B cell (primary cell): ENCODE results near the gene LRRC75B. TPM values are rescaled to one million over a fixed set of nuclear protein-coding genes. Genes with fewer than 3 reads are reported as not detected.
A peak's percentile ranks its signal among the peaks of the same experiment; 100 is the strongest.

Source experiments
- ATAC-seq: fragments of 200-7000 bp; cut with Tn5 transposase; one replicate; pipeline ENCODE4 v1.10.0; 2021; ENCODE audit warnings: low read depth, mild to moderate bottlenecking, moderate number of reproducible peaks, moderate library complexity
- CTCF ChIA-PET: fragments of 350-600 bp; sonication (Branson Sonifier 250); formaldehyde crosslinking; loops from one replicate; lab custom pipeline; 2021; ENCODE audit warnings: antibody characterized with exemption, inconsistent platforms; lab: Charles Lee
- POLR2A ChIA-PET: fragments of 350-600 bp; sonication (Branson Sonifier 250); formaldehyde crosslinking; loops from one replicate; lab custom pipeline; 2021; ENCODE audit warnings: antibody characterized with exemption; lab: Charles Lee
- DNase-seq: peaks from one replicate; pipeline ENCODE4 v3.0.0; 2013
- H2AFZ ChIP-seq: 2 replicates; pipeline ENCODE4 v1.6.1; 2012; ENCODE audit warnings: mild to moderate bottlenecking, low read depth, low read length; ENCODE audit not compliant: insufficient read depth, poor library complexity, severe bottlenecking
- H3K27ac ChIP-seq, 2 donors: 1 replicate in 1 of 2; 2 replicates in 1 of 2; pipeline ENCODE4 v1.5.1; 2012 to 2013; ENCODE audit warnings: low read length in 2 of 2, mild to moderate bottlenecking in 2 of 2, moderate library complexity in 1 of 2
- H3K27me3 ChIP-seq, 4 experiments: fragments of 200-600 bp in 1 of 4; sonication (generic) in 1 of 4; replicated peaks in 1 of 4; 1 replicate in 2 of 4; 2 replicates in 2 of 4; pipeline versions ENCODE4 v1.6.1 to v1.7.0; 2013 to 2016; ENCODE audit warnings: low read length in 3 of 4, mild to moderate bottlenecking in 2 of 4, mixed read lengths in 1 of 4, moderate library complexity in 1 of 4; ENCODE audit not compliant: insufficient read depth in 4 of 4, control insufficient read depth in 3 of 4; ENCODE audit errors: control extremely low read depth in 1 of 4
- H3K36me3 ChIP-seq, 2 experiments: replicated peaks in 1 of 2; 1 replicate in 1 of 2; 2 replicates in 1 of 2; pipeline versions ENCODE4 v1.6.1 to v1.7.1; 2013; ENCODE audit warnings: low read length in 1 of 2; ENCODE audit not compliant: insufficient read depth in 2 of 2, control insufficient read depth in 1 of 2; ENCODE audit errors: control extremely low read depth in 1 of 2, extremely low read depth in 1 of 2
- H3K4me1 ChIP-seq, 2 donors: fragments of 200-600 bp in 1 of 2; sonication (generic) in 1 of 2; 1 replicate in 1 of 2; 2 replicates in 1 of 2; pipeline versions ENCODE4 v1.5.1 to v1.6.1; 2013 to 2017; ENCODE audit warnings: low read length in 2 of 2; ENCODE audit not compliant: control insufficient read depth in 2 of 2, insufficient read depth in 2 of 2
- H3K4me2 ChIP-seq: replicated peaks from 2 replicates; pipeline ENCODE3; 2012; ENCODE audit warnings: mild to moderate bottlenecking, low read depth, low read length; ENCODE audit not compliant: poor library complexity, severe bottlenecking
- H3K4me3 ChIP-seq, 5 experiments: fragments of 200-600 bp in 1 of 5; sonication (generic) in 1 of 5; 1 replicate in 3 of 5; 2 replicates in 2 of 5; pipeline versions ENCODE4 v1.5.1 to v1.7.0; 2011 to 2016; ENCODE audit warnings: low read length in 4 of 5, mild to moderate bottlenecking in 4 of 5, low read depth in 2 of 5, control low read depth in 1 of 5, moderate library complexity in 1 of 5; ENCODE audit not compliant: insufficient read depth in 1 of 5; ENCODE audit errors: control extremely low read depth in 1 of 5, extremely low read depth in 1 of 5
- H3K79me2 ChIP-seq: fragments of 200-600 bp; sonication (generic); one replicate; pipeline ENCODE4 v1.6.0; 2016; ENCODE audit warnings: low read length; ENCODE audit not compliant: control insufficient read depth, insufficient read depth
- H3K9ac ChIP-seq: fragments of 200-600 bp; sonication (generic); 2 replicates; pipeline ENCODE4 v1.6.1; 2017; ENCODE audit warnings: mild to moderate bottlenecking, low read length, moderate library complexity
- H3K9me3 ChIP-seq, 3 donors: one replicate each; pipeline versions ENCODE4 v1.6.1 to v1.7.1; 2013; ENCODE audit warnings: low read length in 2 of 3; ENCODE audit not compliant: control insufficient read depth in 2 of 3, insufficient read depth in 1 of 3; ENCODE audit errors: control extremely low read depth in 1 of 3
- H4K20me1 ChIP-seq: 2 replicates; pipeline ENCODE4 v1.6.0; 2012; ENCODE audit warnings: mild to moderate bottlenecking, low read length; ENCODE audit not compliant: insufficient read depth, control insufficient read depth, poor library complexity, severe bottlenecking
- H3K27ac Mint-ChIP-seq: one replicate; pipeline ENCODE4 v1.8.0; 2021; ENCODE audit warnings: mixed read lengths
- H3K27me3 Mint-ChIP-seq: one replicate; pipeline ENCODE4 v1.8.0; 2021; ENCODE audit warnings: mixed read lengths
- H3K4me1 Mint-ChIP-seq: one replicate; pipeline ENCODE4 v1.8.0; 2021; ENCODE audit warnings: mixed read lengths
- H3K4me3 Mint-ChIP-seq: one replicate; pipeline ENCODE4 v1.8.0; 2021; ENCODE audit warnings: mixed read lengths
- H3K9me3 Mint-ChIP-seq: one replicate; pipeline ENCODE4 v1.8.0; 2022; ENCODE audit warnings: mixed read lengths; ENCODE audit not compliant: insufficient read depth
- EZH2 ChIP-seq: IDR thresholded peaks from 2 replicates; pipeline ENCODE4 v1.6.1; 2012; ENCODE audit warnings: borderline replicate concordance, low read depth, mild to moderate bottlenecking, moderate library complexity, low read length; ENCODE audit not compliant: insufficient read depth, poor library complexity, severe bottlenecking
- WGBS: methylation state at CpG from one replicate; pipeline ENCODE4 v1.1.5; 2013; ENCODE audit warnings: missing lambda C conversion rate; ENCODE audit not compliant: insufficient coverage; 5-methylcytosine and 5-hydroxymethylcytosine counted together
- intact Hi-C: fragments of 100-400 bp; cut with micrococcal nuclease; formaldehyde crosslinking; loops from one replicate; pipeline ENCODE4 v1.10.0; 2022
- polyA plus RNA-seq: library from polyadenylated mRNA; depleted of rRNA; stranded (reverse); fragments of >200 nt; gene quantifications from 2 replicates; pipeline ENCODE4 v1.2.3, GENCODE V29; 2012
- total RNA-seq, 2 donors: library from RNA; stranded (reverse); fragments of 120-200 nt in 1 of 2; gene quantifications; 1 replicate in 1 of 2; 2 replicates in 1 of 2; pipeline versions ENCODE4 v1.2.3 to v1.2.4, GENCODE V29; 2013 to 2022
- TF ChIP-seq, protein P1 (sequence below): fragments of 200-600 bp; IDR thresholded peaks from one replicate; pipeline ENCODE4 v1.8.0; 2022; ENCODE audit warnings: antibody characterized with exemption, mild to moderate bottlenecking

The LRRC75B gene
- total and polyA plus RNA-seq, 2 donors (not counting 1 experiment from before 2014, with no cell fraction given), result 1.3 to 3.1 TPM

DNA sequence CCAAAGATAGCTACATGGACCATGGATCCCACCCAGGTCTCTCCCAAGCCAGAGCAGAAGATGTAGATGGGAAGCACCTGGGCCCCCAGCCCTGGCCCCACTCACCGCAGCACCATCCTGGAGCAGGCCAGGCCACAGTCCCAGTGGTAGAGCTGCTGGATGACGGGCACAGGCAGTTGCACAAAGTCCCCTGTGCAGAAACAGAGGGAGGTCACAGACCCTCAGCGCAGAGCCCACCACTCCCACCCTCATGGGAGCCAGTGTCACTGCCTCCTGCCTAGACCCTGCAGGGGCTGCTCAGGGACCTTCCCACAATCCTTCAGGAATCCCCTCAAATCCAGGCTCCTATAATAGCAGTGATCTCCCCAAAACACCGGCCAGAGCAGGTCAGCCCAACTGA, 44.1 kb downstream of the LRRC75B start:
- no peak for ATAC-seq
- ChIA-PET CTCF (interaction anchor here (2.6 kb wide), 1 partner anchor 26 kb away, joined by 8 read pairs; no protein-coding TSS in a partner anchor), POLR2A (interaction anchor here (0.6 kb wide), 1 partner anchor 155 kb away, joined by 3 read pairs; no protein-coding TSS in a partner anchor)
- Mint-ChIP-seq H3K4me1 (peaks cover 60% of the 10 kb centered on the region), H3K27me3 (no peaks in the 10 kb centered on the region), H3K27ac (no peak overlapping the region), H3K4me3 (no peak overlapping the region), H3K9me3 (no peaks in the 10 kb centered on the region)
- Histone ChIP-seq H3K9ac (no peak overlapping the region), H3K9me3 (no peaks in the 10 kb centered on the region), H3K36me3 (peaks cover 7 to 78% of the 10 kb centered on the region in 2 experiments), H4K20me1 (peaks cover 87% of the 10 kb centered on the region), H3K79me2 (peaks cover 89% of the 10 kb centered on the region), H3K4me2 (peak overlapping the region; percentile 7), H3K27ac (no peak overlapping the region), H3K4me1 (peaks cover 38 to 57% of the 10 kb centered on the region in 2 donors), H2AFZ (no peak overlapping the region), H3K27me3 (no peaks in the 10 kb centered on the region), H3K4me3 (no peak overlapping the region)
- WGBS, result 100% methylated on average over 4 of the region's 4 CpGs
- intact Hi-C loops, result no loop called here
- DNase-seq, result no peak
- TF ChIP-seq, protein P1, sequence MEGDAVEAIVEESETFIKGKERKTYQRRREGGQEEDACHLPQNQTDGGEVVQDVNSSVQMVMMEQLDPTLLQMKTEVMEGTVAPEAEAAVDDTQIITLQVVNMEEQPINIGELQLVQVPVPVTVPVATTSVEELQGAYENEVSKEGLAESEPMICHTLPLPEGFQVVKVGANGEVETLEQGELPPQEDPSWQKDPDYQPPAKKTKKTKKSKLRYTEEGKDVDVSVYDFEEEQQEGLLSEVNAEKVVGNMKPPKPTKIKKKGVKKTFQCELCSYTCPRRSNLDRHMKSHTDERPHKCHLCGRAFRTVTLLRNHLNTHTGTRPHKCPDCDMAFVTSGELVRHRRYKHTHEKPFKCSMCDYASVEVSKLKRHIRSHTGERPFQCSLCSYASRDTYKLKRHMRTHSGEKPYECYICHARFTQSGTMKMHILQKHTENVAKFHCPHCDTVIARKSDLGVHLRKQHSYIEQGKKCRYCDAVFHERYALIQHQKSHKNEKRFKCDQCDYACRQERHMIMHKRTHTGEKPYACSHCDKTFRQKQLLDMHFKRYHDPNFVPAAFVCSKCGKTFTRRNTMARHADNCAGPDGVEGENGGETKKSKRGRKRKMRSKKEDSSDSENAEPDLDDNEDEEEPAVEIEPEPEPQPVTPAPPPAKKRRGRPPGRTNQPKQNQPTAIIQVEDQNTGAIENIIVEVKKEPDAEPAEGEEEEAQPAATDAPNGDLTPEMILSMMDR, result no peak
- TF ChIP-seq EZH2, result no peak

DNA sequence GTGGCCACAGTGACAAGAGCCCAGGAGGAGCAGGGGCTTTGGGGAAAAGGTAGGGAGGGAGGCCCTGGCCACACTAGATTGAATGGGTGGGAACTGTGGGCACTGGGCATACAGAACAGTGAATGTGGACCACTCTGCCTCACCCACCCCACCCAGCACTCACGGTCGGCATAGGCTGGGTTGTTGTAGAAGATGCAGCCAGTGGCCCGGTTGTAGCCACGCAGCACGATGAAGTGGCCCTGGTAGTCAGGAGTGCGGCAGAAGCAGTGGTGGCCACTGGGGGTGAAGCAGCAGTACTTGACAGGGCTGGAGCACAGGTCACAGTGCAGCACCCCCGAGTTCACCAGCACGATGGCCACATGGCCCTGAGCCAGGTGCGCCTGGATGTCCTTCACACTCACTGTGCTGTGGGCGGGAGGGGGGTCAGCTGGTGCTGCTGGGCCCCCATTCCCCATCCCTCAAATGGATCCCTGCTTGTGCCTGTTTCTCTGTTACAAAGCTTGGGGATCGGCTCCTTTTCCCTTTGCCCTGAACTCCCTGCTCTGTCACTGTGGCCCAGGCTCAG, 49.1 kb downstream of the LRRC75B start:
- H3K4me2 ChIP-seq, result no peak overlapping the region
- POLR2A ChIA-PET, result no interaction called here
- no peak overlapping the region for H3K4me3 ChIP-seq
- no peaks in the 10 kb centered on the region for H3K27me3 ChIP-seq
- WGBS, result 92% methylated on average over 11 of the region's 11 CpGs
- CTCF ChIA-PET, result interaction anchor here (1.6 kb wide), 1 partner anchor 17 kb away, joined by 3 read pairs; no protein-coding TSS in a partner anchor
- H3K27ac ChIP-seq, result no peak overlapping the region
- TF ChIP-seq EZH2, result no peak
- TF ChIP-seq, protein P1, result no peak
- Mint-ChIP-seq H3K4me1 (peaks cover 51% of the 10 kb centered on the region), H3K4me3 (no peak overlapping the region), H3K9me3 (no peaks in the 10 kb centered on the region), H3K27me3 (no peaks in the 10 kb centered on the region), H3K27ac (no peak overlapping the region)
- intact Hi-C loops, result no loop called here
- H3K4me1 ChIP-seq, result peaks cover 17 to 41% of the 10 kb centered on the region in 2 donors
- H3K9me3 ChIP-seq, result no peaks in the 10 kb centered on the region
- H2AFZ ChIP-seq, result no peak overlapping the region
- DNase-seq (no peak), ATAC-seq (no peak)
- H3K9ac ChIP-seq, result no peak overlapping the region
- H3K79me2 ChIP-seq, result peaks cover 62% of the 10 kb centered on the region
- H3K36me3 ChIP-seq, result peaks cover 2 to 92% of the 10 kb centered on the region in 2 experiments
- peaks cover 91% of the 10 kb centered on the region for H4K20me1 ChIP-seq
